ENCODE data around the gene ZNF841. TPM values are rescaled to one million over a fixed set of nuclear protein-coding genes. Genes with fewer than 3 reads are reported as not detected.

Gene ZNF841
- polyA plus RNA-seq, 1 of the 3 experiments (the other 2 are of a cell fraction), result 3.8 TPM

- POLR2A ChIA-PET, result no interaction called here
- 32% methylated on average over 2 of the region's 2 CpGs for WGBS (ENCODE audit: low lambda C conversion rate)
- H3K4me3 ChIP-seq (ENCODE audit: low read depth in 2 of 2, low read length in 1 of 2), result no peak overlapping the region
- no peaks in the 10 kb centered on the region for H3K27me3 ChIP-seq (ENCODE audit: insufficient read depth)
- H3K9ac ChIP-seq, result no peak overlapping the region
- no peak overlapping the region for H2AFZ ChIP-seq (ENCODE audit: low read depth)
- no peaks in the 10 kb centered on the region for H3K9me2 ChIP-seq
- no peaks in the 10 kb centered on the region for H3K36me3 ChIP-seq (replicated peaks in 1 of 2; ENCODE audit: control insufficient read depth in 1 of 2, insufficient read depth in 2 of 2, low read length in 1 of 2)
- TF ChIP-seq CHD2 (IDR thresholded peaks at IDR 0.05; ENCODE audit: low read length, partially characterized antibody) (no peak), MXI1 (IDR thresholded peaks at IDR 0.05; ENCODE audit: low read depth, low read length) (no peak), ELF1 (IDR thresholded peaks at IDR 0.05) (no peak), USF2 (IDR thresholded peaks at IDR 0.05; ENCODE audit: borderline replicate concordance, low read depth, low read length) (no peak), NRF1 (IDR thresholded peaks at IDR 0.05; ENCODE audit: low read depth, low read length) (no peak), MAX (IDR thresholded peaks at IDR 0.05; ENCODE audit: low read depth) (no peak)
- CTCF ChIA-PET, result interaction anchor here (1.2 kb wide), 1 partner anchor 37 kb away, joined by 3 read pairs; the partner anchor contains the start of gene ZNF616
- H3K79me2 ChIP-seq (ENCODE audit: insufficient read depth), result no peaks in the 10 kb centered on the region
- no peaks in the 10 kb centered on the region for H4K20me1 ChIP-seq (ENCODE audit: insufficient read depth)
- no peak overlapping the region for H3K4me2 ChIP-seq
- peaks cover 10% of the 10 kb centered on the region for H3K9me3 ChIP-seq
- no peak for DNase-seq
- H3K4me1 ChIP-seq (ENCODE audit: control insufficient read depth in 1 of 2, insufficient read depth in 2 of 2, low read depth in 1 of 2, low read length in 1 of 2), result no peaks in the 10 kb centered on the region
- H3K27ac ChIP-seq (ENCODE audit: low read depth in 2 of 2, low read length in 1 of 2), result no peak overlapping the region
- no peaks in the 10 kb centered on the region for H3F3A ChIP-seq (replicated peaks; ENCODE audit: insufficient read depth)
Measured at GRCh38 chr19:52101866-52102562, 6.4 kb upstream of the ZNF841 start.

DNA sequence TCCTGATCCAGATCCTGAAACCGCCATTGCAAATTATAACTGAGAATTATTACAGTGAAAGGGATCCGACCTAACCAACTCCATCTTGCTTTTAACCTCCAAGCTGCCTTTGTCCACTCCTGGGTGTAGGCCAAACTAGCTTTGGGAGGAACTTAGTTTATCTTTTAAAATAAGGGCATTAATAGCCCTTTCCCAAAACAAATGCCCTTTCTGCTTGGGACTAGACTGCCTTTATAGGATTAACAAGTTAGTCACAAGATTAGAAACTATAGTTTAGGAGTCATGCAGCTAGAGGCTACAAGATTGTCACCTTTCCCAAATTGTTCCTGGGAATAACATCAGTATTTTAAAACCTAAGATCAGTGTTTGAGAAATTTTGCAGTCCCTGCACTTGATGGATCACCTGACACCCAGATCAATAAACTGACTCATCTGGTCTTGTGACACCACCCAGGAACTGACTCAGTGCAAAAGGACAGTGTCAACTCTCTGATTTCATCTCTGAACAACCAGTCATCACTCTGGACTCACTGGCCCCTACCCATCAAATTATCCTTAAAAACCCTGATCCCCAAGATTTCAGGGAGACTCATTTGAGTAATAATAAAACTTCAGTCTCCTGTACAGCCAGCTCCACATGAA lies 4.1 kb upstream of the ZNF841 start:
- Histone ChIP-seq H3K79me2 (ENCODE audit: insufficient read depth) (peaks cover 8% of the 10 kb centered on the region), H3K4me2 (no peak overlapping the region), H3K36me3 (replicated peaks in 1 of 2; ENCODE audit: control insufficient read depth in 1 of 2, insufficient read depth in 2 of 2, low read length in 1 of 2) (no peaks in the 10 kb centered on the region), H2AFZ (ENCODE audit: low read depth) (no peak overlapping the region), H3K4me1 (ENCODE audit: control insufficient read depth in 1 of 2, insufficient read depth in 2 of 2, low read depth in 1 of 2, low read length in 1 of 2) (no peaks in the 10 kb centered on the region; a peak in 1 of 4 replicates), H3K9ac (no peak overlapping the region), H3K27me3 (ENCODE audit: insufficient read depth) (no peaks in the 10 kb centered on the region), H4K20me1 (ENCODE audit: insufficient read depth) (no peaks in the 10 kb centered on the region), H3K27ac (ENCODE audit: low read depth in 2 of 2, low read length in 1 of 2) (no peak overlapping the region), H3F3A (replicated peaks; ENCODE audit: insufficient read depth) (peaks cover 6% of the 10 kb centered on the region), H3K9me3 (no peaks in the 10 kb centered on the region; the same call in 1 of the 2 replicates), H3K9me2 (no peaks in the 10 kb centered on the region), H3K4me3 (ENCODE audit: low read depth in 2 of 2, low read length in 1 of 2) (no peak overlapping the region)
- POLR2A ChIA-PET, result no interaction called here
- 0% methylated on average over 2 of the region's 2 CpGs for WGBS (ENCODE audit: low lambda C conversion rate)
- CTCF ChIA-PET, result no interaction called here
- no peak for DNase-seq
- TF ChIP-seq EZH2phosphoT487 (IDR thresholded peaks at IDR 0.05; ENCODE audit: borderline replicate concordance, low read depth) (no peak), ZBTB33 (IDR thresholded peaks at IDR 0.05; ENCODE audit: borderline replicate concordance, low read depth) (no peak), CTCF (IDR thresholded peaks at IDR 0.05) (no peak), USF2 (IDR thresholded peaks at IDR 0.05; ENCODE audit: borderline replicate concordance, low read depth, low read length) (no peak), POLR2AphosphoS5 (IDR thresholded peaks at IDR 0.05; ENCODE audit: low read depth, low read length) (no peak), RXRA (IDR thresholded peaks at IDR 0.05; ENCODE audit: borderline replicate concordance, low read depth) (no peak), MAX (IDR thresholded peaks at IDR 0.05; ENCODE audit: low read depth) (no peak), TAF1 (IDR thresholded peaks at IDR 0.05; ENCODE audit: borderline replicate concordance, low read depth, low read length) (no peak)
- TF ChIP-seq, protein P1, sequence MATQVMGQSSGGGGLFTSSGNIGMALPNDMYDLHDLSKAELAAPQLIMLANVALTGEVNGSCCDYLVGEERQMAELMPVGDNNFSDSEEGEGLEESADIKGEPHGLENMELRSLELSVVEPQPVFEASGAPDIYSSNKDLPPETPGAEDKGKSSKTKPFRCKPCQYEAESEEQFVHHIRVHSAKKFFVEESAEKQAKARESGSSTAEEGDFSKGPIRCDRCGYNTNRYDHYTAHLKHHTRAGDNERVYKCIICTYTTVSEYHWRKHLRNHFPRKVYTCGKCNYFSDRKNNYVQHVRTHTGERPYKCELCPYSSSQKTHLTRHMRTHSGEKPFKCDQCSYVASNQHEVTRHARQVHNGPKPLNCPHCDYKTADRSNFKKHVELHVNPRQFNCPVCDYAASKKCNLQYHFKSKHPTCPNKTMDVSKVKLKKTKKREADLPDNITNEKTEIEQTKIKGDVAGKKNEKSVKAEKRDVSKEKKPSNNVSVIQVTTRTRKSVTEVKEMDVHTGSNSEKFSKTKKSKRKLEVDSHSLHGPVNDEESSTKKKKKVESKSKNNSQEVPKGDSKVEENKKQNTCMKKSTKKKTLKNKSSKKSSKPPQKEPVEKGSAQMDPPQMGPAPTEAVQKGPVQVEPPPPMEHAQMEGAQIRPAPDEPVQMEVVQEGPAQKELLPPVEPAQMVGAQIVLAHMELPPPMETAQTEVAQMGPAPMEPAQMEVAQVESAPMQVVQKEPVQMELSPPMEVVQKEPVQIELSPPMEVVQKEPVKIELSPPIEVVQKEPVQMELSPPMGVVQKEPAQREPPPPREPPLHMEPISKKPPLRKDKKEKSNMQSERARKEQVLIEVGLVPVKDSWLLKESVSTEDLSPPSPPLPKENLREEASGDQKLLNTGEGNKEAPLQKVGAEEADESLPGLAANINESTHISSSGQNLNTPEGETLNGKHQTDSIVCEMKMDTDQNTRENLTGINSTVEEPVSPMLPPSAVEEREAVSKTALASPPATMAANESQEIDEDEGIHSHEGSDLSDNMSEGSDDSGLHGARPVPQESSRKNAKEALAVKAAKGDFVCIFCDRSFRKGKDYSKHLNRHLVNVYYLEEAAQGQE (IDR thresholded peaks at IDR 0.05; ENCODE audit: low read depth, low read length), result no peak

Data from SK-N-SH (cell line).